ENCODE data around the gene ZNF621.

The ZNF621 gene

DNA sequence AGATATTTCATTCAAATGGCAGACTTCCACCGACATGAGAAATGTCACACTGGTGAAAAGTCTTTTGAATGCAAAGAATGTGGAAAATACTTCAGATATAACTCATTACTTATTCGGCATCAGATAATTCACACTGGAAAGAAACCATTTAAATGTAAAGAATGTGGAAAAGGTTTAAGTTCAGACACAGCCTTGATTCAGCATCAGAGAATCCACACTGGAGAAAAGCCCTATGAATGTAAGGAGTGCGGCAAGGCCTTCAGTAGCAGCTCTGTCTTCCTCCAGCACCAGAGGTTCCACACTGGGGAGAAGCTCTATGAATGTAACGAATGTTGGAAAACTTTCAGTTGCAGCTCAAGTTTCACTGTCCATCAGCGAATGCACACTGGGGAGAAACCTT is 8.6 kb upstream of the ZNF621 start:
- DNase-seq (ENCODE audit: low read depth), result no peak
- TF ChIP-seq, protein P1, sequence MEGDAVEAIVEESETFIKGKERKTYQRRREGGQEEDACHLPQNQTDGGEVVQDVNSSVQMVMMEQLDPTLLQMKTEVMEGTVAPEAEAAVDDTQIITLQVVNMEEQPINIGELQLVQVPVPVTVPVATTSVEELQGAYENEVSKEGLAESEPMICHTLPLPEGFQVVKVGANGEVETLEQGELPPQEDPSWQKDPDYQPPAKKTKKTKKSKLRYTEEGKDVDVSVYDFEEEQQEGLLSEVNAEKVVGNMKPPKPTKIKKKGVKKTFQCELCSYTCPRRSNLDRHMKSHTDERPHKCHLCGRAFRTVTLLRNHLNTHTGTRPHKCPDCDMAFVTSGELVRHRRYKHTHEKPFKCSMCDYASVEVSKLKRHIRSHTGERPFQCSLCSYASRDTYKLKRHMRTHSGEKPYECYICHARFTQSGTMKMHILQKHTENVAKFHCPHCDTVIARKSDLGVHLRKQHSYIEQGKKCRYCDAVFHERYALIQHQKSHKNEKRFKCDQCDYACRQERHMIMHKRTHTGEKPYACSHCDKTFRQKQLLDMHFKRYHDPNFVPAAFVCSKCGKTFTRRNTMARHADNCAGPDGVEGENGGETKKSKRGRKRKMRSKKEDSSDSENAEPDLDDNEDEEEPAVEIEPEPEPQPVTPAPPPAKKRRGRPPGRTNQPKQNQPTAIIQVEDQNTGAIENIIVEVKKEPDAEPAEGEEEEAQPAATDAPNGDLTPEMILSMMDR (conservative IDR thresholded peaks at IDR 0.05; ENCODE audit: low read length), result no peak
- H3K4me3 ChIP-seq (ENCODE audit: low read length), result no peak overlapping the region

GRCh38 chr3:40518067-40518466 is 6.7 kb upstream of the ZNF621 start:
- TF ChIP-seq, protein P1 (conservative IDR thresholded peaks at IDR 0.05; ENCODE audit: low read length), result no peak

DNA sequence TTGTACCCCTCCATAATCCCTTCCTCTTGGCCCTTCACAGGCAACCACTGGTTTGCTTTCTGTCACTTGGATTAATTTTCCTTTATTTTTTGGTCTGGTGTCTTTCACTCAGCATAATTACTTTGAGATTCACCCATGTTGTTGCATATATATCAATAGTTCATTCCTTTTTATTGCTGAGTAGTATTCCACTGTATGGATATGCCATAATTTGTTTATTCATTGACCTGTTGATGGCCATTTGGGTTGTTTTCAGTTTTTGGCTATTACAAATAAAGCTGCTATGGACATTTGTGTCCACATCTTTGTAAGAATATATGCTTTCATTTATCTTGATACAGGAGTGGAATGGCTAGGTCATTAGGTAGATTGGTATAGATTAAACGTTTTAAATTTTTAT is 5.9 kb upstream of the ZNF621 start:
- TF ChIP-seq, protein P1 (conservative IDR thresholded peaks at IDR 0.05; ENCODE audit: low read length), result no peak
- H3K4me3 ChIP-seq (ENCODE audit: low read length), result no peak overlapping the region
- no peak for DNase-seq (ENCODE audit: low read depth)

More at GRCh38 chr3:40518067-40518466, 6.7 kb upstream of the ZNF621 start:
- no peak overlapping the region for H3K4me3 ChIP-seq (ENCODE audit: low read length)
- DNase-seq (ENCODE audit: low read depth), result no peak

DNA sequence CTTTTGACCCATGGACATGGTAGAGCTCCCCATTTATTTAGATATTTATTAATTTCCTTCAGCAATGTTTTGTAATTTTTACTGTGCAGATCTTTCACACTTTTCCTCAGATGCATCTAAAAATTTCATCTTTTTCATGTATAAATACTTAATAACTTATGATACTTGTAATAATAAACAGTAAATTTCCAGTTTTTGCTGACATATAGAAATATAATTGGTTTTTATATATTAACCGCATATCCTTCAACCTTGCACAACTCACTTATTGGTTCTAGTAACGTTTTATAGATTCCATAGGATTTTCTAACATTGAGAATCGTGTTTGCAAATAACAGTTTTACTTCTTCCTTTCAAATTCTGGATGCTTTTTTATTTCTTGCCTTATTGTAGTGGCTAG is 3.5 kb upstream of the ZNF621 start:
- no peak for DNase-seq (ENCODE audit: low read depth)
- H3K4me3 ChIP-seq (ENCODE audit: low read length), result no peak overlapping the region
- TF ChIP-seq, protein P1 (conservative IDR thresholded peaks at IDR 0.05; ENCODE audit: low read length), result no peak

DNA sequence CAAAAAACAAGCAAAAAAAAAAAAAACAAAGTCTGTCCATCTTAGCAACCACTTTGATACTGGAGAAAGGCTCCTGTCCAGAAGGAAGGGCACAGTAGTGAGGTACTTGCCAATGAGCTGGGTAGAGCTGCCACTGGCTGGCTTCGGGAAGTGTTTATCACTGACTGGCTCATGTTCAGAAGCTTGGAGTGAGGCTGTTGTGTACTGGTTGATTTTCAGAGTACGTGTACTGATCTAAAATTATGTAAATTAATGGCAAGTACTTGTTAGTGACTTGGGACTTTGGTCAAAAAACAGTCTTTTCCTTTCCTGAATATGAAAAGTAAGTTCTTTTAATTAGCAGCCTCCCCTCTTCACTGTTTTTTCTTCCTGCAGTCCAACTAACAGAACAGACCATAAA is 979 bp upstream of the ZNF621 start:
- H3K4me3 ChIP-seq (ENCODE audit: low read length), result no peak overlapping the region
- TF ChIP-seq, protein P1 (conservative IDR thresholded peaks at IDR 0.05; ENCODE audit: low read length), result no peak
- DNase-seq (ENCODE audit: low read depth), result no peak

- no peak for DNase-seq (ENCODE audit: low read depth)
Measured at GRCh38 chr3:40524222-40524567, 565 bp upstream of the ZNF621 start.

GRCh38 chr3:40528426-40528825 is 3.7 kb downstream of the ZNF621 start:
- no peak overlapping the region for H3K4me3 ChIP-seq (ENCODE audit: low read length)
- DNase-seq (ENCODE audit: low read depth), result no peak
- TF ChIP-seq, protein P1 (conservative IDR thresholded peaks at IDR 0.05; ENCODE audit: low read length), result no peak

More at GRCh38 chr3:40524222-40524567, 565 bp upstream of the ZNF621 start:
- TF ChIP-seq, protein P1 (conservative IDR thresholded peaks at IDR 0.05; ENCODE audit: low read length), result no peak
- H3K4me3 ChIP-seq (ENCODE audit: low read length), result peak overlapping the region; percentile 86

Measured in AG10803 (cell line).